Epithelial cell of esophagus (primary cell): Measurements from ENCODE around the gene ADGRL3.

Experiments used
- DNase-seq: peaks from one replicate; pipeline ENCODE4 v3.0.0; 2010; ENCODE audit warnings: low read depth
- H3K4me3 ChIP-seq: 2 replicates; pipeline ENCODE4 v1.5.1; 2011; ENCODE audit warnings: mild to moderate bottlenecking, low read length, control low read depth
- CTCF ChIP-seq: IDR thresholded peaks from 2 replicates; pipeline ENCODE4 v1.5.1; 2011; ENCODE audit warnings: low read depth, mild to moderate bottlenecking, low read length, control low read depth, inconsistent platforms; ENCODE audit not compliant: insufficient read depth; ENCODE audit errors: missing control alignments

ADGRL3 gene

GRCh38 chr4:61662362-61662761 is 462.2 kb downstream of the ADGRL3 start:
- no peak for TF ChIP-seq CTCF
- no peak overlapping the region for H3K4me3 ChIP-seq
- no peak for DNase-seq

GRCh38 chr4:61663310-61663709 is 463.2 kb downstream of the ADGRL3 start:
- no peak for TF ChIP-seq CTCF
- no peak for DNase-seq
- no peak overlapping the region for H3K4me3 ChIP-seq

- no peak for TF ChIP-seq CTCF
- no peak for DNase-seq
- no peak overlapping the region for H3K4me3 ChIP-seq
Observed at GRCh38 chr4:61665649-61666048, 465.5 kb downstream of the ADGRL3 start.

GRCh38 chr4:61666244-61666643 is 466.1 kb downstream of the ADGRL3 start:
- H3K4me3 ChIP-seq: no peak overlapping the region
- TF ChIP-seq CTCF: no peak
- no peak for DNase-seq

- no peak overlapping the region for H3K4me3 ChIP-seq
- TF ChIP-seq CTCF: no peak
- no peak for DNase-seq
Observed at GRCh38 chr4:61671599-61671998, 471.5 kb downstream of the ADGRL3 start.

GRCh38 chr4:61675464-61675863 is 475.3 kb downstream of the ADGRL3 start:
- no peak for TF ChIP-seq CTCF
- no peak for DNase-seq
- H3K4me3 ChIP-seq: no peak overlapping the region

GRCh38 chr4:61678297-61678696 is 478.2 kb downstream of the ADGRL3 start:
- no peak for DNase-seq
- H3K4me3 ChIP-seq: no peak overlapping the region
- TF ChIP-seq CTCF: no peak
